Rectal smooth muscle tissue (tissue), 1 donor: ENCODE measurements around the gene MCRS1.
A peak's percentile ranks its signal among the peaks of the same experiment; 100 is the strongest.

Experiments used
- H3K27ac ChIP-seq: one replicate; pipeline ENCODE4 v1.7.0; 2013; ENCODE audit warnings: low read depth, low read length, inconsistent platforms
- H3K27me3 ChIP-seq: one replicate; pipeline ENCODE4 v1.7.0; 2013; ENCODE audit warnings: low read length; ENCODE audit not compliant: control insufficient read depth, insufficient read depth
- H3K36me3 ChIP-seq: one replicate; pipeline ENCODE4 v1.7.0; 2013; ENCODE audit warnings: low read length; ENCODE audit not compliant: control insufficient read depth, insufficient read depth
- H3K4me1 ChIP-seq: one replicate; pipeline ENCODE4 v1.7.0; 2013; ENCODE audit warnings: low read length; ENCODE audit not compliant: control insufficient read depth, insufficient read depth
- H3K4me3 ChIP-seq: one replicate; pipeline ENCODE4 v1.7.0; 2013; ENCODE audit warnings: low read length
- H3K9ac ChIP-seq: one replicate; pipeline ENCODE4 v1.7.0; 2013; ENCODE audit warnings: low read length

The MCRS1 gene

DNA sequence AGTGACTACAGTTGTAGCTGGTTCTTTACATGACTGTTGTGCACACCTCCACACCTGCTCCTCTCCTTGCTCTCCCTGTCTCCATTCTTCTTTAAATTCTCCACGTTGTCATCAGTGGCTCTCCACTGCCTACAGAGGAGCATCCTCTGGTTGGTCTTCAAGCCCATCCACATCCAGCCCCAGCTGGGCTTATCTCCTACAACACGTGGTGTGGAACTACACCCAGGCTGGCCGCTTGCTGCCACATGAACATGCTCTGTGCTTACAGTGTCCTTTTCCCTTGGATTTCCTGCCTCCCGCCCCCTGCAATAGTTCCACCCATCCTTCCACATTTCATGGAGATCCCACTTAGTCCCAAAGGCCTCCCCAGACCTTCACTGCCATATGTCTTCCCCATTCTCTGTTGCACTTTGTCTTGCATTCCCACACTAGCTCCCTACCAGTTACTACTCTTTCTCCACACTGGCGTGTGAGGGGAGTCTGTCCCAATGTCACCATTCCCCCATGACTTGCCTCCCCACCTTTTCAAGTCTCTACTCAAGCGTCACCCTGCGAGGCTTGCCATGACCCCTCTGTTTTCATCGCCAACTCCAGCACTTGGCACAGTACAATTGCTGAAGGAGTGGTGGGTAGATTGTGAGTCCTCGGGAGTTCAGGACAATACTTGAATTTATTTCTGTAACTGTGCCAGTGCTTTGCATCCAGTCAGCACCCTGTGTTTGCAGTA lies 9.8 kb upstream of the MCRS1 start:
- Histone ChIP-seq H3K9ac (no peak overlapping the region), H3K4me1 (peaks cover 12% of the 10 kb centered on the region), H3K4me3 (no peak overlapping the region), H3K27me3 (no peaks in the 10 kb centered on the region), H3K27ac (no peak overlapping the region), H3K36me3 (no peaks in the 10 kb centered on the region)

DNA sequence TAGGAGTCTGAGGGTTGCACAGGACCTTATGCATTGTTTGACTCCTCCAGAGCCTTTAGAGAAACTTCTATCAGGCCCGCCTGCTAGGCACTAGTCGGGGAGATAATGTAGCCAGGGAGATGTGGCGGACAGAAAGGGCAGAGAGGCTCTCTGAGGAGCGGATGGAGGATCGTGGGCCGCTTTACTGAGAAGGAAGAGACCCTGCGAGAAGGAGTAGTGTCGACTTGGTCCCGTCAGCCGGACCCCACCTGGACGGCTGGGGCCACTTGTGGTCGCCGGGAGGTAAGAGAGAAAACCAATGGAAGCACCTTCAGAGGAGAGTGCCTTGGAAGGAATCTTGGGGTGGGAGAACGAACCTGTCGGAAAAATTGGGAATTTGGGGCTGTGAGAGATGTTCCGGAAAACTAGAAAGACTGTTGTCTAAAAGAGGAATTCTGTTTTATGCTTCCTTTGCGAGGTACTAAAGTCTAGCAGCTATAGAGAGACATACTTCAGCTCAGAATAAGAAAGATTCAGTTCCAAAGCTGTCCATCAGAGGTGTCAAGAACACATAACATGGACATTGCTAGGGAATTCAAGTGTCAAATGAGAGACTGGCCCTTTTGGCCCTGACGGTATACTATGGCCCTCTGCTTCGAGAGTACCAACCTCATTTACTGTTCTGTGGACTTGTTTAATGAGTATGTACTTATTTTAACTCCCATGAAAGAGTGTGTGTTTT lies 660 bp upstream of the MCRS1 start:
- H3K27me3 ChIP-seq, result no peaks in the 10 kb centered on the region
- H3K9ac ChIP-seq, result no peak overlapping the region
- no peak overlapping the region for H3K27ac ChIP-seq
- peaks cover 11% of the 10 kb centered on the region for H3K36me3 ChIP-seq
- H3K4me1 ChIP-seq, result peaks cover 10% of the 10 kb centered on the region
- peak overlapping the region; percentile 94 for H3K4me3 ChIP-seq

DNA sequence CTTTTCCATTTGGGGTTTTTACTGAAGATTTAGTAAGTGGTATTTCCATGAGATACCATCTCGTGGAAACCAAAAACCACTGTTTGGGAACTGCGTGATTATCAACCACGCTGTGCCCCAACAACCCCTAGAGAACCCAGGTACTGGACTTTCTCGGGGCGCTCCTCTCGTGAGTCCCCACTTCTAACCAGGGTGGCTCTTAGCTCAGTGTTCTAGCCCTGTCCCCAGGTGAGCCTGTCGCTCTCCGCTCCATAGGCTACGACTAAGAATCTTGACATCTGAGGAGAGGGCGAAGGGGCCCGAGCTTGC lies 686 bp downstream of the MCRS1 start:
- Histone ChIP-seq H3K4me3 (peak overlapping the region; percentile 94), H3K27me3 (no peaks in the 10 kb centered on the region), H3K9ac (peak overlapping the region; percentile 85), H3K4me1 (peaks cover 10% of the 10 kb centered on the region), H3K36me3 (peaks cover 18% of the 10 kb centered on the region), H3K27ac (peak overlapping the region; percentile 90)

DNA sequence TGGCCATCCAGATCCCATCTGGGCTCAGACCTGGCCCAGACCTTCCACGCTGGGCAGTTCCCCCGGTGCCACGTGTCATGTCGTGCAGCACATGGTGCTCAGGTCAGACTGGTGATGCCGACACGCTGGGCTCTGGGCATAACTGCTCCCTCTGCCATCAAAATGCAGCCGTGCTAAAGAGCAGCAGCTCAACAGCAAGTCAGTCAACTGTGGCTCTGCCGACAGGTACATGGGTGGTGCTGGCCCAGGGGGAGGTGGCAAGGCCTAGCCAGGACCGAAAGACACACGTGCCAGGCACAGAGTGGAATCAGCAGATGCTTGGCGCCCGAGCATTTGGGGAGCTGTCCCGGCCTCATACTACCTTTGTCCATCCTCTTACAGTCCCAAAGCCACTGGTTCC lies 1.6 kb downstream of the MCRS1 start:
- Histone ChIP-seq H3K4me1 (peaks cover 10% of the 10 kb centered on the region), H3K9ac (no peak overlapping the region), H3K4me3 (no peak overlapping the region), H3K27ac (no peak overlapping the region), H3K27me3 (no peaks in the 10 kb centered on the region), H3K36me3 (peaks cover 18% of the 10 kb centered on the region)

DNA sequence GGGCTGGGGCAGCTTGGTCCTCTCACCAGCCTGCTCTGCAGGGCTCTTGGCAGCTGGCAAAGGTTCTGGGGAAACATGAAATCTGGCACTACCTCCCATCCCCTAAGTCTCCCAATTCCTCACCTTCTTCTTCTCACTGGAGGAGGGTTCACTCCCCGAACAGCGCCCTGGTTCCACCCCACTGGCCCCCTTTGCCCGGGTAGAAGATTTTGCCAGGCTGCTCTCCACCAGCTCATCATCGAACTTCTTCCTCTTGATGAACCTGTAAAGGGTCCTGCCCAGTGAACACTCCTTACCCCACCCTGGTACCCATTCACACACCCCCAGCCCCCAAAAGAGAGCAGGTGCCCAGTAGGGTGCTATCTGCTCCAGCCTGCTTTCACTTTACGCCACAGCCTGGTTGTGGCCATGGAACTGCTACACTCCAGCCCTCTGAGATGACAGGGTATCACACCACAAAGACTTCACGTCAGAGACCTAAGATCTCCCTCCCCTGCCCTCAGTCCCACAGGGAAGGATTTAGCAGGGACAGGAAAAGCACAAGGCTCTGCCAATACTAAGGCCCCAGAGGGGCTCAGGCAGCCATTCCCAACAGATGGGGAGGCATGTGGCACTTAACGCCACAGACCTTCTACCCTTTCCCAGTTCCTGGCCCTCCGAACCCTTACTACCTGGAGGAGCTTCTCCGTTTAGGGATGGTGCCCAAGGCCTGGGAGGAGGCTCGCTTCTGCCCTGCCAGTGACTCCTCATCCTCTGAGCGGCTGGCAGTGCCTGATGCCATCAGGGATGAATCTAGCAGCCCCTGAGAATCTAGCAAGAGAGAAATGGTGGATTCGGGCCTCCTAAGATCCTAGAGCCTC lies 2.3 kb downstream of the MCRS1 start:
- Histone ChIP-seq H3K27me3 (no peaks in the 10 kb centered on the region), H3K4me1 (peaks cover 10% of the 10 kb centered on the region), H3K4me3 (no peak overlapping the region), H3K27ac (no peak overlapping the region), H3K9ac (no peak overlapping the region), H3K36me3 (peaks cover 20% of the 10 kb centered on the region)

DNA sequence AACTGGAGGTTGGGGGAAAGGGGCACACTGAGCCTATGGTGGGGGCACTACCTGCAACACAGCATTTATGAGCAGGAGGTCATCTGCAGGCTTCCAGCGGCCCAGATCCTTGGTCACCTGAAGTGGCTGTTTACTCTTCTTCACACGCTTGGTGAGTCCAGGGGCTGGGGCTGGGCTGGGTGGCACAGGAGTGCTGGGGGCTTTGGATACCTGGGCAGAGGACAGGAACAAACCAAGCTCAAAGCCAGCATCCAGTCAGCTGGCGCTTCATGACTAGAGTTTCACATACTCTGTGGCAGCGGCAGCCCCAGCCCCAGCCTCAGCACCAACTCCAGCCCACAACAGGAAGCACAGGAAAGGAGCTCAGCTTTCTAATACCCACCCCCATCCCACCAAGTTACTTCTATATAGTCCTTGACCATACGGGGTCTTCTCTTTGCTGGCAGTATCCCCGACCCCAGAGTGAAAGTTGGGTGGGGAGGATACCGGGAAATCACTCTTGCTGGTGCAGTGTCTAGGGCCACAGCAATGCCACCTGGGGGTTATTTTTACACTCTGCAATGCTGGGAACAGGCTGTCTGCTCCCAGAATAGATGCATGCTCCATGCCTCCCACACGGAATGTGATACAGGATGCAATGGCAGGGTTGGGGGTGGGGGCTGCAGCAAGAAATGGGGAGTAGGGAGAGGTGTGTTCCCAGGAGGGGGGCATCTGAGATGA lies 3.1 kb downstream of the MCRS1 start:
- Histone ChIP-seq H3K4me3 (no peak overlapping the region), H3K4me1 (peaks cover 10% of the 10 kb centered on the region), H3K27ac (no peak overlapping the region), H3K27me3 (no peaks in the 10 kb centered on the region), H3K36me3 (peaks cover 21% of the 10 kb centered on the region), H3K9ac (no peak overlapping the region)

DNA sequence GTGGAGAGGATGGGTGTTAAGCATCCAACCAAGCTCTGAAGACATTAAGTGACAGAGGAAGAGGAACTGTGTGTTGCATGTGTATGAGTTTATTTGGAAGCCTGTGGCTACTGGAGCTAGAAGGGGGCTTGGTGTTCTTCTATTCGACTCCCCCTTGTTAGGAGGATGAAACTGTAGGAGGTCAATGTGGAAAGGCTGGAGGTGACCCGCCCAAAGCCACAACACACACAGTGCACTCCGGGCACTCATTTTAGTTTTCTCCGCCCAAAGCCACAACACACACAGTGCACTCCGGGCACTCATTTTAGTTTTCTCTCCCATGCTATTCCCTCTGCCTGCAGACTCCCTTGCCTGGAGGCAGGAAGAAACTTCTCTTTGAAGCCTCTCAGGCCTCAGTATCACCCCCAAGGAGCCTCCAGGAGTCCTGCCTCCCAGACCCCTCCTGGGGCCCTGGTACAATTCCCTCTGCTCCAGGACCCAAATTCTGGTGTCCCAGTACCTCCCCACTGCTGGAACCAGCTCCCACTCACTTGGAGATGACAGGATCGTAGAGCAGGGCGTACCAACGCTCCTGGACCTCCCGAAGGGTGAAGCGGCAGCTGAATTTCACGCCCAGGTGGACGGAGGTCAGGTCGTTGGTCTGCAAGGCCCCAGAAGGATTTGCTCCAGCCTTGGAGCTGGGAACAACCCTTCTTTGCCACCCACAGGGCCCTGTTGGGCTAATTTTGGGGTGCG lies 3.8 kb downstream of the MCRS1 start:
- no peaks in the 10 kb centered on the region for H3K27me3 ChIP-seq
- H3K27ac ChIP-seq, result no peak overlapping the region
- peaks cover 10% of the 10 kb centered on the region for H3K4me1 ChIP-seq
- no peak overlapping the region for H3K9ac ChIP-seq
- H3K4me3 ChIP-seq, result no peak overlapping the region
- H3K36me3 ChIP-seq, result peaks cover 29% of the 10 kb centered on the region

DNA sequence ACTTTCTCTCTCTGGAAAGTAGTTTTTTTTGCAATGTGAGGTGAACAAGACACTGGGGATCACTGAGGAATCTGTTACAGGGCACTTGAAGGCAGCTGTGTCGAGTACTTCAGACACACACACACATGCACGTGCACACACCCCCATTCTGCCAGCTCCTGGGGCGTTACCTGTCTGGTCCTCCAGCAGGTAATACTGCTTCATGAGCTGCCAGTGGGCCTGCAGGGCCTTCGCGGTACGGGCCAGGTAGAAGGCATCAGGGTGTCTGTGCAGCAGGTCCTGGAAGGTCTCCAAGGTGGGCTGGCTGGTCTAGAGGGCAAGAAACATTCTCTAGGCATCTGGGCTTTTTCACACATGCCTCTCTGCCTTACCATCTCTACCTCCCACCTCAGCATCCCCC lies 5.1 kb downstream of the MCRS1 start:
- Histone ChIP-seq H3K27me3 (no peaks in the 10 kb centered on the region), H3K27ac (no peak overlapping the region), H3K4me1 (peaks cover 8% of the 10 kb centered on the region), H3K36me3 (peaks cover 35% of the 10 kb centered on the region), H3K9ac (no peak overlapping the region), H3K4me3 (no peak overlapping the region)

DNA sequence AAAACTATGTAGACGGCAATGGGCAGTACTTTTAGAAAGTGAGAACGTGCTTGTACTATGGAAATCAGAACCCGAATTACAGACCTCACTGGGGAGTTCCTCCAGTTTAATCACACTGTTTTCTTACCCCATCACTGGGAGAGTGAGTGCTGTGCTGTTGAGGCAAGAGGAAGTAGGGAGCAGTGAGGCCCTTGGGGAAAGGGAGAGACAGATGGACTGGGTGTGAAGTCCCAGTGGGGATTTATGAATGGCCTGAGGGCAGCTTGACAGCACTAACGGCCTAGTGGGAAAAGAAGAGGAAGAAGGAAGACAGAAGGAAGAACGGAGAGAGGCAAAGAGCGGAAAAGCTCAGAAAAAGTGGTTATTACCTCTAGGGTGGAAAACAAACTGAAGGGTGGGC lies 5.7 kb downstream of the MCRS1 start:
- H3K27me3 ChIP-seq, result no peaks in the 10 kb centered on the region
- H3K36me3 ChIP-seq, result peaks cover 35% of the 10 kb centered on the region
- H3K27ac ChIP-seq, result no peak overlapping the region
- H3K4me1 ChIP-seq, result peaks cover 8% of the 10 kb centered on the region
- no peak overlapping the region for H3K4me3 ChIP-seq
- no peak overlapping the region for H3K9ac ChIP-seq

DNA sequence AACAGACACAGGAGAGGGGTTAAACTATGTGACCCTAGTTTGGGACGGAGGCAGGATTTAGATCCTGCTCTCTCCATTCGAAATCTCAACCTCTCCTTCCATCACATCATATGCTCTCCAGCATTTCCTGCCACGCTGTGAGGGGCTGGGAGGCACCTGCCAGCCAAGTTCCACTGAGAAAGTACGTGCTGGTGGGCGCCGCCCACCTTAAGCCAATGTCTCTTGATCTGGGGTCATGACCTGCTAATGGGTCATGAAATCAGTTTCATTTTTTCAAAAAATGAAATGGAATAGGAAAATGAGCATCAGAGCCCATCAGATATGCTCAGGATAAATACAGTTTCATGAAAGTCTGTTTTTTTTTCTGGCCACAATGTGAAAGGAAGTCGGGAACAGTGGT lies 7.2 kb downstream of the MCRS1 start:
- peaks cover 35% of the 10 kb centered on the region for H3K36me3 ChIP-seq
- no peaks in the 10 kb centered on the region for H3K4me1 ChIP-seq

DNA sequence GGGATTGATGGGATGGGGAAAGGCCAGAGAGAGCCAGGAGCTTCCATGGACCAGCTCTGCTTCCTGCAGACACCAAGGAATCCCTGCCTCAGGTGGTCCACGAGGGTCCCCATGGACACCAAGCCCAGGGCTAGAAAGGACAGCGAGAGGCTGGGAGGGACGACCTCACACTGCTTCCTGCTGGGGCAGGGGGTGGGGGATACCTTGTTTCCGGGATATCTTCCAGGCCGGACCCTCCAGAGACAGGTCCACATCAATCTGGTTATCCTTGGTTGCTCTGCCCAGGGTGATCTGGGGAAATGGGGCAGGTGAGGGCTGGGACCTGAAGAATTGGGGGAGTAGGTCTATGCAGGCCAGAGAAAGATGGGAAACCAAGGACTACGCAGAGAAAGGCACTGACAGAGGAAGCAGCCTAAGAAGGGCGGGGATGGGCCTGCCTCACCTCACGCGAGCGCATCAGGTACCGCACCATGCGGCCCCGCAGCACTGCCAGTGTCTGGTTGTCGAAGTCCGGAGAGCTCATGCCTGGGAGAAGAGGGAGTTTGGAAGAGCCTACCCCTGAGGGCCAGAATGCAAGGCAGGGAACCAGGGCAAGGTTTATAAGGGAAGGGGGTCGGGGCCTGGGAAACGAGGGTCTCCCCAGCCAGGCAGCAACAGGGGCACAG lies 8.8 kb downstream of the MCRS1 start:
- H3K36me3 ChIP-seq, result peaks cover 26% of the 10 kb centered on the region
- H3K27ac ChIP-seq, result no peak overlapping the region
- H3K9ac ChIP-seq, result no peak overlapping the region
- no peaks in the 10 kb centered on the region for H3K27me3 ChIP-seq
- no peak overlapping the region for H3K4me3 ChIP-seq
- no peaks in the 10 kb centered on the region for H3K4me1 ChIP-seq

More for the DNA sequence above, 7.2 kb downstream of the MCRS1 start:
- no peak overlapping the region for H3K4me3 ChIP-seq
- H3K27me3 ChIP-seq, result no peaks in the 10 kb centered on the region
- no peak overlapping the region for H3K27ac ChIP-seq
- H3K9ac ChIP-seq, result no peak overlapping the region
